ENCODE data around the gene NOL8. TPM values are rescaled to one million over a fixed set of nuclear protein-coding genes. Genes with fewer than 3 reads are reported as not detected.

Gene NOL8
- total RNA-seq, 1 experiment from 2014 or later, result 53.4 TPM

DNA sequence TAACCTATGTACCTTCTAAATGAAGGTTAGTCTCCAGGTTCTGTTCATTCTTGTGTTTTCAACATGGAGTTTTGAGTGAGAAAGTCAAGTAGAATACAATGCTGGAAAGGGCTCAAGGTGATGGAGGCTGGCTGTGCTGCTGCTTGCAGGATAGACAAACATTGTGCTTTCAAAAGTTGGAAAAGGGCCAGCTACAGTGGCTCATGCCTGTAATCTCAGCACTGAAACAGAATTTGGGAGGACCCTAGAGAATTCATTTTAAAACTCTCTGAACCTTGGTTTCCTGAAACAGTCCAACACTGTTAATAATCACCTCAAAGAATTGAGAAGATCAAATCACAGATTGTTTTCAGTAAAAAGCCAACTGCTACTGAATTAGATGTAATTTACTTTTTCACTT lies 16.3 kb downstream of the NOL8 start:
- Histone ChIP-seq H3K36me3 (ENCODE audit: insufficient read depth, low read length) (peaks cover 78% of the 10 kb centered on the region), H3K27ac (ENCODE audit: low read length) (no peak overlapping the region), H2AFZ (ENCODE audit: low read length) (no peak overlapping the region), H3K9ac (ENCODE audit: low read length) (no peak overlapping the region), H3K9me2 (replicated peaks; ENCODE audit: insufficient read depth, low read length) (no peaks in the 10 kb centered on the region), H3K79me2 (ENCODE audit: low read length) (peaks cover 37% of the 10 kb centered on the region), H3K9me3 (ENCODE audit: low read length) (no peaks in the 10 kb centered on the region), H3K4me1 (ENCODE audit: low read length) (peaks cover 4% of the 10 kb centered on the region), H3K27me3 (ENCODE audit: low read length) (no peaks in the 10 kb centered on the region), H3K4me3 (ENCODE audit: low read length) (no peak overlapping the region), H4K20me1 (ENCODE audit: insufficient read depth, low read depth, low read length) (no peaks in the 10 kb centered on the region), H3K4me2 (ENCODE audit: low read depth, low read length, poor library complexity, severe bottlenecking) (no peak overlapping the region)
- no peak for DNase-seq

DNA sequence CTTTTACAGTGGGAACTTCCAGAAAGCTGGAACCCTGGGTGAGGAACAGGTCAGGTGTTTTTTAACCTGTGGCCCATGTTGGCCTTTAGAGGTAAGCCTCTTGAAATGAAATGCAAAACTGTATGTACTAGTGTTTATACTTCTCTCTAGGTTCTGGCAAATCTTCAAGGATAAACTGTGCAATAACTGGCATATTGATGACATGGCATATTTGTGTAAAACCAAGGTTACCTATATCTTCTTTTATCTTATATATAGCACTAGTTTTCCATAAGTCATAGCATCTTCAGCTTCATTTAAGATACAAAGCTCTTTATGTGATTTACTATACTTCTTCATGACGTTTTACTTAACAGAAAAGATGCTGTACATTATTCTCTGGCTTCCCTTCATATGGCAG lies 24.2 kb downstream of the NOL8 start:
- no peaks in the 10 kb centered on the region for H3K9me3 ChIP-seq (ENCODE audit: low read length)
- H3K4me1 ChIP-seq (ENCODE audit: low read length), result peaks cover 26% of the 10 kb centered on the region
- H3K9ac ChIP-seq (ENCODE audit: low read length), result no peak overlapping the region
- peaks cover 78% of the 10 kb centered on the region for H3K36me3 ChIP-seq (ENCODE audit: insufficient read depth, low read length)
- DNase-seq, result no peak
- H3K4me3 ChIP-seq (ENCODE audit: low read length), result no peak overlapping the region
- H4K20me1 ChIP-seq (ENCODE audit: insufficient read depth, low read depth, low read length), result no peaks in the 10 kb centered on the region
- H3K9me2 ChIP-seq (replicated peaks; ENCODE audit: insufficient read depth, low read length), result no peaks in the 10 kb centered on the region
- no peak overlapping the region for H3K4me2 ChIP-seq (ENCODE audit: low read depth, low read length, poor library complexity, severe bottlenecking)
- H3K27me3 ChIP-seq (ENCODE audit: low read length), result no peaks in the 10 kb centered on the region
- peaks cover 10% of the 10 kb centered on the region; the same call in 1 of the 2 replicates for H3K79me2 ChIP-seq (ENCODE audit: low read length)
- H2AFZ ChIP-seq (ENCODE audit: low read length), result no peak overlapping the region
- no peak overlapping the region for H3K27ac ChIP-seq (ENCODE audit: low read length)

DNA sequence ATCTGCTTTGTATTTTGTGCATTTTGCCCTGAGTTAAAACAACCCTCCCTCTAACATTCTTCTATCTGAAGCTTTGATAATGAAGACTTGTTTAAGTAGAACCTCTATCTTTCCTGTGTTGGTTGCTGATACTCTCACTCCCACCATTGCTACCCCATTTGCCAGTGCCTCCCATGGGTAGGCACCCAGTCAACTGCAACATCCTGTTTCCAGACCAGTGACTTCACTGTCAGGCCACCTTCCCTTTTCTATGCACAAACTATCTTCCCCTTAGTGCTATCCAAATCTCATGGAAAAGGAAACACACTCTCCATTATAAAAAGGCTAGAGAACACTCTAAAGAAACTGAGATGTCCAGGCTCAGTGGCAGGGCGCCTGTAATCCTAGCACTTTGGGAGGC lies 26.0 kb downstream of the NOL8 start:
- no peak overlapping the region for H2AFZ ChIP-seq (ENCODE audit: low read length)
- no peaks in the 10 kb centered on the region for H4K20me1 ChIP-seq (ENCODE audit: insufficient read depth, low read depth, low read length)
- peaks cover 44% of the 10 kb centered on the region for H3K4me1 ChIP-seq (ENCODE audit: low read length)
- H3K36me3 ChIP-seq (ENCODE audit: insufficient read depth, low read length), result peaks cover 65% of the 10 kb centered on the region
- no peak overlapping the region for H3K9ac ChIP-seq (ENCODE audit: low read length)
- H3K27ac ChIP-seq (ENCODE audit: low read length), result peak overlapping the region; percentile 78
- peaks cover 18% of the 10 kb centered on the region for H3K79me2 ChIP-seq (ENCODE audit: low read length)
- H3K9me3 ChIP-seq (ENCODE audit: low read length), result no peaks in the 10 kb centered on the region
- H3K4me2 ChIP-seq (ENCODE audit: low read depth, low read length, poor library complexity, severe bottlenecking), result peak overlapping the region; percentile 51
- no peaks in the 10 kb centered on the region for H3K27me3 ChIP-seq (ENCODE audit: low read length)
- H3K9me2 ChIP-seq (replicated peaks; ENCODE audit: insufficient read depth, low read length), result no peaks in the 10 kb centered on the region
- 0 out of 2 replicates have a peak overlapping the region, but pooled peaks have one; percentile 2 for H3K4me3 ChIP-seq (ENCODE audit: low read length)
- peak; percentile 78 for DNase-seq

DNA sequence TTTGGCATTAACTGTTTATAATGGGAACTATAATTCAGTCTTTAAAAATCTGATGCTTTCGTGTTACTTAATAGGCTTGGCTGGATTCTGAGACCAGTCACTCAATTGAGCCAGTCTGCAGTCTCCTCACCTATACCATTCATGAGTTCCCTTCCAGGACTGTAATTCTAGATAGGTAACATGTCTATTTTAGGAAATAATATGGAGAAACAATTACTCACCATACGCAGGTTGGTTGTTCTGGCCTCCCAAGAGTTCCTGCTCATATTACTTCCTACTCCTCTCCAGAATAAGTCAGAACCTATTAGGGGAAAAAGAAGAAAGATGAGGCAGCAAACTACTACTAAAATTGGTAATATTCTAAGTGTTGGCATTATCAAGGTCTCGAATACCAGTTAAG lies 27.1 kb downstream of the NOL8 start:
- Histone ChIP-seq H3K4me2 (ENCODE audit: low read depth, low read length, poor library complexity, severe bottlenecking) (no peak overlapping the region), H3K9me3 (ENCODE audit: low read length) (no peaks in the 10 kb centered on the region), H3K36me3 (ENCODE audit: insufficient read depth, low read length) (peaks cover 54% of the 10 kb centered on the region), H3K79me2 (ENCODE audit: low read length) (peaks cover 23% of the 10 kb centered on the region), H3K4me3 (ENCODE audit: low read length) (no peak overlapping the region), H3K9me2 (replicated peaks; ENCODE audit: insufficient read depth, low read length) (no peaks in the 10 kb centered on the region), H3K27me3 (ENCODE audit: low read length) (no peaks in the 10 kb centered on the region), H2AFZ (ENCODE audit: low read length) (no peak overlapping the region), H3K4me1 (ENCODE audit: low read length) (peaks cover 45% of the 10 kb centered on the region), H3K9ac (ENCODE audit: low read length) (no peak overlapping the region), H3K27ac (ENCODE audit: low read length) (peak overlapping the region; percentile 78), H4K20me1 (ENCODE audit: insufficient read depth, low read depth, low read length) (no peaks in the 10 kb centered on the region)
- DNase-seq, result no peak

DNA sequence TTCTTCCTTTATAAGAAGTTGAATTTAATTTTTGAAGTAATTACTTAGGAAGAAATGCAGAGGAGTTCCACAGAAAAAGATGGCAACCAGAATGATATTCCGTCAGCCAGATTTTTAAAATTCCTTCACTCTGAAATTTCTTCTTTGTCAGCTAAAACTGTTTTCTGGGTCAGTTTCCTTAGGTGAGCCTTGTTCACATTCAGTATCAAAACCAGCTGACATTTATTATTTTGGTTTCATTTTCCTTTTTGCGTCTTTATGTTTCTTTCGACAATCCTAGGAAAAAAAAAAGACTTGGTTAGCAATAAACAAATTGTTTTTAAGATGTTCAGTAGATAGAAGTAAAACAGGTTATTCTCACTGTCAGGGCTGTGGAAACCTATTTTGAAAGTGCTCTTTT lies 27.5 kb downstream of the NOL8 start:
- peaks cover 50% of the 10 kb centered on the region for H3K36me3 ChIP-seq (ENCODE audit: insufficient read depth, low read length)
- no peak overlapping the region for H2AFZ ChIP-seq (ENCODE audit: low read length)
- H3K4me1 ChIP-seq (ENCODE audit: low read length), result peaks cover 46% of the 10 kb centered on the region
- no peak overlapping the region for H3K9ac ChIP-seq (ENCODE audit: low read length)
- no peak overlapping the region for H3K4me3 ChIP-seq (ENCODE audit: low read length)
- no peaks in the 10 kb centered on the region for H3K9me3 ChIP-seq (ENCODE audit: low read length)
- peak overlapping the region; percentile 78 for H3K27ac ChIP-seq (ENCODE audit: low read length)
- no peak for DNase-seq
- H3K27me3 ChIP-seq (ENCODE audit: low read length), result no peaks in the 10 kb centered on the region
- no peaks in the 10 kb centered on the region for H3K9me2 ChIP-seq (replicated peaks; ENCODE audit: insufficient read depth, low read length)
- H4K20me1 ChIP-seq (ENCODE audit: insufficient read depth, low read depth, low read length), result no peaks in the 10 kb centered on the region
- peaks cover 27% of the 10 kb centered on the region for H3K79me2 ChIP-seq (ENCODE audit: low read length)
- H3K4me2 ChIP-seq (ENCODE audit: low read depth, low read length, poor library complexity, severe bottlenecking), result no peak overlapping the region

DNA sequence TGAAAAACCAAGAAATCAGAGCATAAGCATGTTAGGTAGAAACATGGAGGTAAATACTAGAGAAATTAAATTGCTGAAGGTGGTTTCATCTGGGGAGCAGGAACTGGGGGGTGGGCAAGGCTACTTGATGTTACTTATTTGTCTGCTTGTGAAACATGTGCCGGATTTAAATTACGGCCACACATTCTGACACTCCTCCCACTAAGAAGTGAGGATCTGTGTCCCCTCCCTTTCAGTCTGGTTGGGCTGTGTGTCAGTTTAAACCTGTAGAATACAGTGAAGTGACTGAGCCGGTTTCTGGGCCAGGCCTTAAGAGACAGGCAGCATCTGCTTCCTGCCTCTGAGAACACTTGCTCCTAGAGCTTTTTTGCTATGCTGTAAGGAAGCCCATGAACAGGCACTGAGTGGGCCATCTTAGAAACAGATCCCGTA lies 29.3 kb downstream of the NOL8 start:
- Histone ChIP-seq H3K9me3 (ENCODE audit: low read length) (no peaks in the 10 kb centered on the region), H4K20me1 (ENCODE audit: insufficient read depth, low read depth, low read length) (no peaks in the 10 kb centered on the region), H3K36me3 (ENCODE audit: insufficient read depth, low read length) (peaks cover 45% of the 10 kb centered on the region), H3K9ac (ENCODE audit: low read length) (peak overlapping the region; percentile 80; the same call in 1 of the 2 replicates), H3K79me2 (ENCODE audit: low read length) (peaks cover 45% of the 10 kb centered on the region), H3K4me1 (ENCODE audit: low read length) (peaks cover 64% of the 10 kb centered on the region), H2AFZ (ENCODE audit: low read length) (no peak overlapping the region), H3K27ac (ENCODE audit: low read length) (peak overlapping the region; percentile 88), H3K4me3 (ENCODE audit: low read length) (no peak overlapping the region), H3K4me2 (ENCODE audit: low read depth, low read length, poor library complexity, severe bottlenecking) (peak overlapping the region; percentile 93), H3K9me2 (replicated peaks; ENCODE audit: insufficient read depth, low read length) (no peaks in the 10 kb centered on the region), H3K27me3 (ENCODE audit: low read length) (no peaks in the 10 kb centered on the region)
- DNase-seq, result peak; percentile 73

DNA sequence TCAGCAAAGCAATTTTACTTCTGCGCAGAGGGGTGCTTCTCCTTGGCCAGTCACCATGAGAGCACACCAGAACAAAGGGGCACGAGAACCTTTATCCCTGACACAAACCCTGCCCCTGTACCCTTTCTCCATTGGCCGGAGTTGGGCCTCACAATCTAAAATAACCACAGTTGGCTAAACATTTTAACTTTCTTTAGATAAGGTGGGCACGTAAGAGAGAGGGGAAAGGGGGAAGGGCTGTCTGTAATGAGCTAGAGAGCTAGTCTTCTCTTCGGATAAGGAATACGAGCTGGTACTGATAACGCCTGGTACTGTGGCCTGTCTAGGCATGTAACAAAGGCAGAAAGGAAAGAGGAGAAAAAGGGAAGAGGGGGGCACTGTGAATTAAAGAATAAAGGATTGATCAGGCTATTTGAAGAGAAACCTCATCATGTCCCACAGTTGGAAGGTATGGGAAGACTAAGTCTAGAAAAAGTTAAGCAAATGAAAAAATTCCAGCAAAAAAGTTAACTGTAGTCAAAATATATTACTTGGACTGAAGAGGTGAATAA lies 29.8 kb downstream of the NOL8 start:
- Histone ChIP-seq H3K36me3 (ENCODE audit: insufficient read depth, low read length) (peaks cover 45% of the 10 kb centered on the region), H3K27me3 (ENCODE audit: low read length) (no peaks in the 10 kb centered on the region), H3K4me3 (ENCODE audit: low read length) (peak overlapping the region; percentile 93), H3K4me2 (ENCODE audit: low read depth, low read length, poor library complexity, severe bottlenecking) (peak overlapping the region; percentile 93), H3K9me3 (ENCODE audit: low read length) (no peaks in the 10 kb centered on the region), H4K20me1 (ENCODE audit: insufficient read depth, low read depth, low read length) (no peaks in the 10 kb centered on the region), H3K9me2 (replicated peaks; ENCODE audit: insufficient read depth, low read length) (no peaks in the 10 kb centered on the region), H3K4me1 (ENCODE audit: low read length) (peaks cover 66% of the 10 kb centered on the region), H2AFZ (ENCODE audit: low read length) (no peak overlapping the region), H3K9ac (ENCODE audit: low read length) (peak overlapping the region; percentile 80), H3K27ac (ENCODE audit: low read length) (peak overlapping the region; percentile 88), H3K79me2 (ENCODE audit: low read length) (peaks cover 50% of the 10 kb centered on the region)
- DNase-seq, result no peak

DNA sequence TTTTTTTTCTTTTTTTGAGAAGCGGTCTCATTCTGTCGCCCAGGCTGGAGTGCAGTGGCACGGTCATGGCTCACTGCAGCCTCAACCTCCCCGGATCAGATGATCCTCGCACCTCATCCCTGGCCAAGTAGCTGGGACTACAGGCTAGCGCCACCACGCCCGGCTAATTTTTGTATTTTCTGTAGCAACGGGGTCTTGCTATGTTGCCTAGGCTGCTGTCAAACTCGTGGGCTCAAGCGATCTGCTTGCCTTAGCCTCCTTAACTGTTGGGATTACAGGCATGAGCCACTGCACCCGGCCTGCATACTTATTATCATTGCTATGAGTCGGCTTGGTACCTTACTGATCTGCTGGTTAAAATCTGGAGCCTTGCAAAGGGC lies 30.9 kb downstream of the NOL8 start:
- Histone ChIP-seq H3K79me2 (ENCODE audit: low read length) (peaks cover 60% of the 10 kb centered on the region), H4K20me1 (ENCODE audit: insufficient read depth, low read depth, low read length) (peaks cover 10% of the 10 kb centered on the region)
- peak; percentile 75 for DNase-seq

More for the DNA sequence above, 30.9 kb downstream of the NOL8 start:
- Histone ChIP-seq H3K27me3 (ENCODE audit: low read length) (no peaks in the 10 kb centered on the region), H3K4me2 (ENCODE audit: low read depth, low read length, poor library complexity, severe bottlenecking) (peak overlapping the region; percentile 93), H2AFZ (ENCODE audit: low read length) (peak overlapping the region; percentile 16; the same call in 1 of the 2 replicates), H3K9ac (ENCODE audit: low read length) (peak overlapping the region; percentile 80), H3K9me2 (replicated peaks; ENCODE audit: insufficient read depth, low read length) (no peaks in the 10 kb centered on the region), H3K36me3 (ENCODE audit: insufficient read depth, low read length) (peaks cover 50% of the 10 kb centered on the region), H3K4me3 (ENCODE audit: low read length) (peak overlapping the region; percentile 93), H3K9me3 (ENCODE audit: low read length) (no peaks in the 10 kb centered on the region), H3K4me1 (ENCODE audit: low read length) (peaks cover 61% of the 10 kb centered on the region), H3K27ac (ENCODE audit: low read length) (peak overlapping the region; percentile 88)

Data from Karpas-422 (cell line).